ENCODE data around the gene KCTD3. TPM values are rescaled to one million over a fixed set of nuclear protein-coding genes. Genes with fewer than 3 reads are reported as not detected.

KCTD3 gene
- total RNA-seq, 1 donor from 2014 or later, result 46.3 TPM

- Mint-ChIP-seq H3K27me3 (ENCODE audit: unreplicated experiment) (no peaks in the 10 kb centered on the region), H3K36me3 (ENCODE audit: unreplicated experiment) (no peaks in the 10 kb centered on the region), H3K27ac (ENCODE audit: unreplicated experiment) (no peak overlapping the region), H3K4me3 (ENCODE audit: unreplicated experiment) (no peak overlapping the region), H3K9me3 (ENCODE audit: unreplicated experiment) (peaks cover 2% of the 10 kb centered on the region), H3K4me1 (ENCODE audit: low read depth, unreplicated experiment) (no peaks in the 10 kb centered on the region)
- DNase-seq, result no peak
- TF ChIP-seq CTCF (IDR thresholded peaks at IDR 0.05; ENCODE audit: partially characterized antibody, unreplicated experiment), result no peak
Observed at GRCh38 chr1:215636258-215636965, 69.3 kb downstream of the KCTD3 start.

GRCh38 chr1:215637041-215637573 is 70.0 kb downstream of the KCTD3 start:
- no peak overlapping the region for H3K4me3 Mint-ChIP-seq (ENCODE audit: unreplicated experiment)
- H3K9me3 Mint-ChIP-seq (ENCODE audit: unreplicated experiment), result peaks cover 2% of the 10 kb centered on the region
- no peak overlapping the region for H3K27ac Mint-ChIP-seq (ENCODE audit: unreplicated experiment)
- H3K36me3 Mint-ChIP-seq (ENCODE audit: unreplicated experiment), result no peaks in the 10 kb centered on the region
- H3K27me3 Mint-ChIP-seq (ENCODE audit: unreplicated experiment), result no peaks in the 10 kb centered on the region
- no peaks in the 10 kb centered on the region for H3K4me1 Mint-ChIP-seq (ENCODE audit: low read depth, unreplicated experiment)
- DNase-seq, result no peak
- no peak for TF ChIP-seq CTCF (IDR thresholded peaks at IDR 0.05; ENCODE audit: partially characterized antibody, unreplicated experiment)

GRCh38 chr1:215640429-215641148 is 73.5 kb downstream of the KCTD3 start:
- Mint-ChIP-seq H3K27ac (ENCODE audit: unreplicated experiment) (no peak overlapping the region), H3K4me1 (ENCODE audit: low read depth, unreplicated experiment) (no peaks in the 10 kb centered on the region), H3K27me3 (ENCODE audit: unreplicated experiment) (no peaks in the 10 kb centered on the region), H3K36me3 (ENCODE audit: unreplicated experiment) (no peaks in the 10 kb centered on the region), H3K9me3 (ENCODE audit: unreplicated experiment) (no peaks in the 10 kb centered on the region), H3K4me3 (ENCODE audit: unreplicated experiment) (no peak overlapping the region)
- TF ChIP-seq CTCF (IDR thresholded peaks at IDR 0.05; ENCODE audit: partially characterized antibody, unreplicated experiment), result no peak
- no peak for DNase-seq

GRCh38 chr1:215643592-215644321 is 76.7 kb downstream of the KCTD3 start:
- H3K4me1 Mint-ChIP-seq (ENCODE audit: low read depth, unreplicated experiment), result no peaks in the 10 kb centered on the region
- H3K36me3 Mint-ChIP-seq (ENCODE audit: unreplicated experiment), result no peaks in the 10 kb centered on the region
- no peak overlapping the region for H3K4me3 Mint-ChIP-seq (ENCODE audit: unreplicated experiment)
- no peak for DNase-seq
- no peak overlapping the region for H3K27ac Mint-ChIP-seq (ENCODE audit: unreplicated experiment)
- H3K9me3 Mint-ChIP-seq (ENCODE audit: unreplicated experiment), result no peaks in the 10 kb centered on the region
- no peaks in the 10 kb centered on the region for H3K27me3 Mint-ChIP-seq (ENCODE audit: unreplicated experiment)
- no peak for TF ChIP-seq CTCF (IDR thresholded peaks at IDR 0.05; ENCODE audit: partially characterized antibody, unreplicated experiment)
